ENCODE data around the gene GNAO1.

Gene GNAO1

DNA sequence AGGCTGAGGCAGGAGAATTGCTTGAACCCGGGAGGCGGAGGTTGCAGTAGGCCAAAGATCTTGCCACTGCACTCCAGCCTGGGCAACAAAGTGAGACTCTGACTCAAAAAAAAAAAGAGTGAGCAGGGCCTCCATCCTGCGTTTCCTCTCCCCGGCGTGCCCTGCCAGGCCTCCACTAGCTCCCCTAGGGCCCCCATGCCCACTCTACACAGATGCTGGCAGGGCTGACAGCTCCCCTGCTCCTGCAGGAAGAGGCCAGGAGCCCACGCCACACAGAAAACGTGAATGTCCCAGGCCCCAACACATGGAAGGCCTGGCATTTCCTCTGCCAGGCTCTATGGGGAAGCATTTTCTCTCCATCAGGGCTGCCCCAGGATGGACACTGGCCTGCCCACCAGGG, 124.7 kb downstream of the GNAO1 start:
- DNase-seq: no peak

GRCh38 chr16:56316545-56316944, 125.3 kb downstream of the GNAO1 start:
- no peak for DNase-seq

DNA sequence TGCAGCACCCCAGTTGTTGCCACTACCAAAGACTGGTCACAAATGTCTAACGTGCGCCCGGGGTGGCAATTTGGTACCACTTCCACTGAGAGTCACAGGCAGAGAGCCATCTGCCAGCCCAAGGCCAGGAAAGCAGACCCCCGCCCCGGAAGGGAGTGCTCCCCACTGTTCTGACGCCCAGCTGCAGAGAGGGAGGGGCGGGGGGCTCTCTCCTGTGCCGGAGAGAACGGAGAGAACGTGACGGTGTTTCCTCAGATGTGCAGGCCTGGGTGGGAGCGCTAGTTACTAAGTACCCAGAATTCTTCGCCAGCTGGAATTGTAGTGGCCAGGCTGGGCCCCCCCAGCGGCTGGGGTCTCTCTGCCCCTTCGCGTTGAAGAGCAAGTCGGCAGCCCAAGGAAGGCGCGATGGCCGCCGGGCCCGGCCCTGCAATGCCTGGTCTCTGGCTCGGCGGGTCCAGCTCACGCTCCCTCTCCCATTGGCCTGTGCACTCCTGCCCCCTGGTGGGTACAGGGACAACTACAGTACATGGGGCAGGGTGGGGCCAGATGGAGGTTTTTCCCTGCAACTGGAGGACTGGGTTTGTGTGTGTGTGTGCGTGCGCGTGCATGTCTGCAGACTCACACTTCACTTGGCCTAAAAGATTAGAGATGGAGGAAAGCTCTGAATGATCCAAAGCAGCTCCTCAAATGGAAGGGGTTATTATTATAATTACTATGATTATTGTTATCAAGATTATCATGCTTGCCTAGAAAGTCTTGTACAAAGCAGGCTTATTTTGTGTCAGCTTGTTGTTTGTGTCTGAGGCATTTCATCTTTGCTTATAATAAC, 126.9 kb downstream of the GNAO1 start:
- peak in 1 of 2 experiments; percentile 60 for DNase-seq

GRCh38 chr16:56318827-56319140, 127.5 kb downstream of the GNAO1 start:
- DNase-seq: no peak

DNA sequence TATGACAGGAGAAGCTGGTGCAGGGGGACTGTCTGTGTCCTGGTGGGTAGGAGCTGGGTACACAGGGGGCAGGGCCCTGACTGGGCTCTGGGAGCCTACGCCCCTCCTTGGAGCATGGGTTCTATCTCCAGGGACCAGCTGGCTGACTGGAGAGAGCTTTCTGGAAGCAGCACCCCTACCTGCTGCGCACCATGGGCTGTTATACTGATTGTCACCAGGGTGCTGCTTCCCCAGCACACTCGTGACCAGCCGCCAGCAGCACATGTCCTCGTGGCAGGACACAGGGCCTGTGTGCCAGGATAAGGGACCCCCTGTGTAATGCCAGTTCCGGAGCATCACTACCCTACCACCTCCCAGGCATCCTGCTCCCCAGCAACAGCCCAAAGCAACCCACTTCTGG, 128.1 kb downstream of the GNAO1 start:
- DNase-seq: no peak

- DNase-seq: no peak
These were observed 128.8 kb downstream of the GNAO1 start for GRCh38 chr16:56320056-56320455.

GRCh38 chr16:56320811-56321558, 129.7 kb downstream of the GNAO1 start:
- no peak for DNase-seq

- DNase-seq: no peak
These were observed 130.3 kb downstream of the GNAO1 start for GRCh38 chr16:56321571-56321970.

- DNase-seq: no peak
These were observed 133.1 kb downstream of the GNAO1 start for GRCh38 chr16:56324406-56324805.

DNA sequence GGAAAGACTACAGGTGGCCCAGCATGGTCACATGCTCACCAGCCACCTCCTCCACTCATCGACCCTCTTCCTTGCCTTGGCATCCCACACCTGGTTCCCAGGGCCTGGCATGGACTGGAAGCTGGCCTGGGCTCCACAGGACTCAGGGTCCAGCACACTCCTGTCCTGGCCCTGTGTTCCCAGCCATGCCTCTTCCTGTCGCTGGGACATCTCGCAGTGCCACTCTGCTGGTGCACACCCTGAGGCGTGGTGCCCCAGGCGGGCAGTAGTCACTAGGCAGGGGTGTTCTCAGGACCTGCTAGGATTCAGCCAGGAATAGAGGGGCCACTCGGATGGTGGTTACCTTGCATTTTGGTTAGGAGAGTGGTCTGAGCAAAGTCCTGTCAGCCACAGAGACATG, 134.7 kb downstream of the GNAO1 start:
- no peak for DNase-seq

DNA sequence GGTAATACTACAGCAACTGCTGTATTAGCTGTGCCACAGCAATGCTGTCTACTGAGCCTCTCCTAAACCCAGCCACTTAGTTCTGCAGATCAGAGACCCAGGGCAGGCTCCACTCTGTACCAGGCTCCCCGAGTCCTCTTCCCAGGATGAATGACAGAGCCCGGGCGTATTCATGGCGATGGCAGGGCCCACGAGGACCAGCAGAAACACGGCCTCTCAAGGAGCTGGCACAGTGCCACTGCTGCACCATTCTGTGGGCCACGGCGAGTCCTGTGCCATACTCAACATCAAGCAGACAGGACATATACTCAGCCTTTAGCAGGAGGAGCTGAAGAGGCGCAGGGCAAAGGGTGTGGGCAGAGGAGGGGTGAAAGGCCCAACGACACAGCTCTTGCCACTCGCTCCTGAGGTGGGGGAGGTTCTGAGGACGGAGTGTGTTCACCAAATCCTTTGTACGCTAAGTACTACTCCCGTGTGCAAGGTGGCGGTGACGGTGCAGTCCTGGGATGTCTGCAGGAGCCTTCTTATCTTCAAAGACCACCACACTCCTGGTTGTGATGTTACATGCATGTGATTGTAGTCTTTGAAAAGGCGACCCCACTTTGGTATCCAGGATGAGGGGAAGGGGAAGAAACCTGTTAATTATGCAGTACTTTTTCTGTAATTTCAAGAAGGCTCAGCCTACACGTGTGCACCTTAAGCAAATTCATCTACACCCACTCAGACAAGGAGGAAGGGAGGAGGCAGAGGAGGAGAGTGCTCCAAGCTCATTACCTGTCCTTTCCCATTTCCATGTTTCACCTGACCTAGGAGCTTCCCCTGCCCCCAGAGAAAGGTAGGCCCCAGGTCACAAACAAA, 136.0 kb downstream of the GNAO1 start:
- no peak for DNase-seq

DNA sequence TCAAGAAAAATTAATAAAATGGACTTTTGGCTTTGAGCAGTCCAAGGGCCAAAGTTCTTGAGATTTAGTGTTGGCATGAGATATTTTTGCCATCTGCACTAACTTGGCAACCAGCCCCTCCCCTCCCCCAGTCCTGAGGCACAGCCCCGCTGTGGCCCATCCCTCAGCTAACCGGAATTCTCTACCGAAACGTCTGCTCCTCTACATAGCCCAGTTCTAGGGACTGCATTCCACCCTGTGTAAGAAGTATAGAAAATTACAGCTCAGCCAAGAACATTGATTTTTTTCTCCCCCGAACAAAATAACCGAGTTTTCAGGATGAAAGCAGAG, 136.6 kb downstream of the GNAO1 start:
- no peak for DNase-seq

- DNase-seq: no peak
These were observed 137.2 kb downstream of the GNAO1 start for GRCh38 chr16:56328276-56329022.

GRCh38 chr16:56329887-56330286, 138.6 kb downstream of the GNAO1 start:
- no peak for DNase-seq

- no peak for DNase-seq
These were observed 139.2 kb downstream of the GNAO1 start for GRCh38 chr16:56330476-56330875.

GRCh38 chr16:56331399-56331798, 140.1 kb downstream of the GNAO1 start:
- DNase-seq: no peak

GRCh38 chr16:56331915-56332314, 140.6 kb downstream of the GNAO1 start:
- no peak for DNase-seq

- no peak for DNase-seq
These were observed 141.3 kb downstream of the GNAO1 start for GRCh38 chr16:56332464-56333079.

GRCh38 chr16:56334761-56335160, 143.5 kb downstream of the GNAO1 start:
- DNase-seq: no peak

- DNase-seq: no peak
These were observed 144.9 kb downstream of the GNAO1 start for GRCh38 chr16:56336071-56336688.

DNA sequence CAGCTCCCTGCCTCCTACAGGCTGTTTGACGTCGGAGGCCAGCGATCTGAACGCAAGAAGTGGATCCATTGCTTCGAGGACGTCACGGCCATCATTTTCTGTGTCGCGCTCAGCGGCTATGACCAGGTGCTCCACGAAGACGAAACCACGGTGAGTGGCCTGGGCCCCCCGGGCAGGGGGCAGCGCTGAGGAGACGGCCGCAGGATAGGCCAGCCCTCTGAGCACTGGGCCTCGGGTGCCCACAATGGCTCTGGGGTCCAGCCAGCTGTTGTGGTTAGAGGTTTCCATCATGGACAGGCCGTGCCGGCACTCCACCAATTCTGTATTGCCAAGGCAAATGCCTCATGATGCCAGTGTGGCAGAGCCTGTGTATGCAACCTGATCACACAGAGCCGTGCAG, 145.4 kb downstream of the GNAO1 start:
- no peak for DNase-seq
